Tibial nerve (tissue), 4 donors: ENCODE data around the gene RBFOX1.

Experiments
- CTCF ChIP-seq, 5 experiments: fragments of 200-600 bp in 3 of 5; fragments of 450-650 bp in 2 of 5; sonication (generic) in 3 of 5; IDR thresholded peaks; one replicate each; pipeline ENCODE4 v1.5.1; 2016 to 2019; ENCODE audit warnings: antibody characterized with exemption in 5 of 5, mild to moderate bottlenecking in 3 of 5, moderate library complexity in 2 of 5
- EP300 ChIP-seq, 2 donors: sonication (generic); formaldehyde crosslinking; IDR thresholded peaks; one replicate each; pipeline ENCODE4 v1.6.1; 2017; ENCODE audit warnings: antibody characterized with exemption in 2 of 2, mild to moderate bottlenecking in 1 of 2
- POLR2A ChIP-seq, 2 donors: fragments of 450-650 bp; IDR thresholded peaks; one replicate each; pipeline ENCODE4 v1.6.1; 2017; ENCODE audit warnings: antibody characterized with exemption in 2 of 2, mild to moderate bottlenecking in 2 of 2, moderate library complexity in 2 of 2

GRCh38 chr16:7713244-7713643, 380.6 kb downstream of the RBFOX1 start:
- no peak for TF ChIP-seq CTCF (IDR thresholded peaks at IDR 0.05)
- TF ChIP-seq POLR2A (IDR thresholded peaks at IDR 0.05), result no peak
- no peak for TF ChIP-seq EP300 (IDR thresholded peaks at IDR 0.05)
